Activated CD4-positive, alpha-beta T cell treated with anti-CD3 and anti-CD28 coated beads, Interleukin-2, amount 50 U/mL, for 1 hour (primary cell): ENCODE measurements around the gene C6orf89.

Source experiments
- DNase-seq: peaks from one replicate; pipeline ENCODE4 v3.0.0-alpha.2; 2020

C6orf89 gene

DNA sequence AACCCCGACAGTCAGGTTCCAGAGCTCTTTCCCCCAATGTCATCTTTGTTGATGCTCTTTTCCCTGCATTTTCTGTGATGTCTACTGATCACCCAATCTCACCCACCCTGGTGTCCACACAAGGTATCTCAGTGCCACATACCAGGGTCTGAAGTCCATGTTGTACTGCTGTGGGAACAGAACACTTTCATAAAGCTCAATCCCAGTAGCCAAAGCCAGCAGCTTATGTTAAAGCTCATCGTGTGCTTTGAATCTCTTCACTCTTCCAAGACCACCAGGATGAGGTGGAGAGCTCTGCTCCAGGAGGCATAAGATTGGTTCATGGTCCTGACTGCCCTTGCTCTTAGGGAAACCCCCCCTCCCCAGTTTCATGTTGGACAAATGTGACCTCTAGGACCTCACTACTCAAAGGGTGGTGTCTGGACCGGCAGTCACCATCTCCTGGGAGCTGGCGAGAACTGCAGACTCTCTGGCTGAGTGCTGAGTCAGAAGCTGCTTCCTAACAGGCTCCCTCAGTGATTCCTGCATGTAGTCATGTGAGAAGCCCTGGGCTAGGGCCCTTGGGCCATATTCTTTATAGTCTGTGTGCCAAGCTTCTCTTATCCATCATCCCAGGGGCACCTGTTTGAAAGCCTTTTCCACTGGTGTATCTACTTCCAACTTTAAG is 33.1 kb upstream of the C6orf89 start:
- DNase-seq = no peak

DNA sequence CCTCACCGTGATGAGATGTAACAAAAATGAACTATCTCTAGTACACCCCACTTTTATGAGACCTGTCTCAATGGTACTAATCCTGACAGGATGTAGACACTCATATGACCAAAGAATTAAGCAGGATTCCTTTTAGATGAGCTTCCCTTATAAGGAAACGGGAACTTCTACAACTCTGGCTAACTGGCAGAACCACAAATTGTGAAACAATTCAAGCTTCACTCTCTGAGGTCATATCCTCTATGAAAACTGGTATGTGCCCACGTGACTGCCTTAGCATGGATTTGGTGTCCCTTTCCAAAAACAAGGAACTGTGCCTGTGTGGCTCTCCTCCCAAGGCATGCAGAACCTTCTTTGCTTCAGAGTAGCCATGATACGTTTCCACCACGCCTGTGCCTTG is 32.4 kb upstream of the C6orf89 start:
- DNase-seq = no peak

DNA sequence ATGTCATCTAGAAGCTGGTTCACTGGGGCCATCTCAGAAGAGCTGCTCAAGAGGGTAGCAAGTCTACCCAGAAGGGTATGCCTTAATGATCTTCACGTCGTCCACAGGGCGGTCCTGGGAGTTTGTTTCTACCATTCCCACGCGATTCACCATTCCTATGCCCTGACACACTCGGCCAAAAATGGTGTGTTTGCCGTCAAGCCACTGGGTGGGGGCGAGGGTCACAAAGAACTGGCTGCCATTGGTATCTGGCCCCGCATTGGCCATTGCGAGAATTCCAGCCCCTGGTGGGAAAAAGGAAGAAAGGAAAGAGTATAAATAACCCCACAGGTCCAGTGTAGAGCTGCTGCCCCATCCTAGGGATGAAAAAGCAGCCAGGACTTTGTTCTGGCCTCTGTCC is 30.0 kb upstream of the C6orf89 start:
- no peak for DNase-seq

DNA sequence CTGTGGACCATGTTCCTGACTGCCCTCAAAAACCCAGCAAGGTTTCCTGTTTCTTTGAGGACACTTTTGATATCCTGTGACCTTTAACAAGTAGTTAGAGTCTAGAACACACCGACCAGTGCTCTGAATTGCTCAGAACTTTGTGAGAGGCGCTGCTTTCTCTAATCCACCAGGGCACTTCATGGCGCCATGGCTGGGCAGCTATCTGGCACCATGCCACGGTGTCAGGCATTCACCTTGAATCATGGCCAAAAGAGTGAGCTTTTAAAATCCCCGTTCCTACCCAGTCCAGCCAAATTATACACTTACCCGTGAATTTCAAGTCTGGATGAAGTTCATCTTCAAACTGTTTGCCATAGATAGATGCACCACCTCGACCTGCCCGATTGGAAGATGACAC is 29.5 kb upstream of the C6orf89 start:
- DNase-seq = no peak

DNA sequence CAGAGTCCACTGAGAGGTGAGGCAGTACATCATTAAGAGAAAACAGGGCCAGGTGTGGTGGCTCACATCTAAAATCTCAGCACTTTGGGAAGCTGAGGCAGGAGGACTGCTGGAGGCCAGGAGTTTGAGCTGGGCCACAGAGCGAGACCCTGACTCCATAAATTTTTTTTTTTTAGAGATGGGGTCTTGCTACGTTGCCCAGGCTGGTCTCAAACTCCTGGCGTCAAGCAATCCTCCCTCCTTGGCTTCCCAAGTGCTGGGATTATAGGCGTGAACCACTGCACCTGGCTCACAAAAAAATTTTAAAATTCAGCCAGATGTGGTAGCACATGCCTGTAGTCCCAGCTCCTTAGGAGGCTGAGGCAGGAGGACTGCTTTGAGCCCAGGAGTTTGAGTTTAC is 28.4 kb upstream of the C6orf89 start:
- no peak for DNase-seq

DNA sequence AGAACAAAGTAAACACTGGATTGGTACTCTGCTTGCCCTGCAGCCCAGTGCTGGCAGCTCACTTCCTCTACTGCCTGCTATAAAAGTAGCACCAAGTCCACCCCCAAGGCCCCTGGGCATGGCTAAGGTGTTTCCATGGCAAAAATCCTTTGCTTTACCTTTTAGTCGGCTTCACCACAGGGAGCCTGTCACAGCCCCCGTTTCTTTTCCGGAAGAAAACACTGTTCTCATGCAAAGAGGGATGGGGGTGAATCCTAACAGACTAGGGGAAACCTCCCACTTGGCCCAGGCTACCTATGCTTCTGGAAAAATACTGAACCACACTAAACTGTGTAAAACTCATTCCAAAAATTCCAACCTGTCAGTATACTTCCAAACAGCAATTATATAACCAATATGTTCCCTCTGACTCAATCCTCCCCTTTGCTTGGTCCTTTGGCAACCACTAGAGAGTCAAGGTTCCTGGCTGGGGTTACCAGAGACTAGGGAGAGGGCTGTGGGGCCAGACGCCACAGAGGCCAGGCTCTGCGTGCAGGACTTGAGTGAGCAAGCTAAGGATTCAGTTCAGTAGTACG is 27.3 kb upstream of the C6orf89 start:
- no peak for DNase-seq

DNA sequence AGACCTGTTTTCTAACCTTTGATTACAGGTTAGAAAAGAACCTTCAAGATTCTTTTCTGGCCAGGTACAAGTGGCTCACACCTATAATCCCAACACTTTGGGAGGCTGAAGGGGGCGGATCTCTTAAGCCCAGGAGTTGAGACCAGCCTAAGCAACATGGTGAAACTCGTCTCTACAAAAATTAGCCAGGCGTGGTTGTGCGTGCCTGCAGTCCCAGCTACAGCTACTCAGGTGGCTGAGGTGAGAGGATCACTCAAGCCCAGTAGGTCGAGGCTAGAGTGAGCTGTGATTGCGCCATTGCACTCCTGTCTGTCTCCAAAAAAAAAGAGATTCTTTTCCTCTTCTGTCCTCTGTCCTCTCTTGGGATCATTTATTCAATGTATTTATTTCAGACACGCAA is 25.6 kb upstream of the C6orf89 start:
- no peak for DNase-seq

DNA sequence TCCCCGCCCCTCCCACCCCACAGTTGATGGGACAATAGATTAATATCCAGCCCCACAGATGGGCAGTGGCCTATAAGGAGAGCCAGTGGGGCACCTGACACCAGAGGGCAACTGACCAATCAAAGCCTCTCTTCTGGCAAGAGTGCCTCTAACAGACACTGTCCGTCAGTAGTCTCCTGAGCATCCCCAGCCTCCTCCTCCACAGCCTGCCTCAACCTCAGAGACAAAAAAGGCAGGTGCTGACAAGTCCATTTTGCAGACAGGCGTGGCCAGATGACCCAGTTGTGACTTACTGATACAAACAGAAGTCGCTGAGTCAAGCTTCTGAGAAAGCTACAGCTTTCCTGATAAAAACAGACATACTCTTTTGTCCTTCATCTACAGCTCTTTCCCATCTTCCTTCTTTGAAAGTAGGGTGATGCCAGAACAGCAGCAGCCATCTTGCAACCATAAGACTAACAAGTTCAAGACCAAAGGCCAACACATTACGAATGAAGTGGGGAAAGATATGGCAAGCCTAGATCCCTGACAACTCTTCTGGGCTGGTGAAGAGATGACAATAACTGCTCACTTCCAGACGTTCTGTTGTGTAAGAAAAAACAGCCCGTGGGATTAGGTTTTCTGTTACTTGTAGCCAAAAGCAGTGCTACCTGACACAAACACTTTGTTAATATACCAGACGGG is 23.4 kb upstream of the C6orf89 start:
- DNase-seq = no peak

DNA sequence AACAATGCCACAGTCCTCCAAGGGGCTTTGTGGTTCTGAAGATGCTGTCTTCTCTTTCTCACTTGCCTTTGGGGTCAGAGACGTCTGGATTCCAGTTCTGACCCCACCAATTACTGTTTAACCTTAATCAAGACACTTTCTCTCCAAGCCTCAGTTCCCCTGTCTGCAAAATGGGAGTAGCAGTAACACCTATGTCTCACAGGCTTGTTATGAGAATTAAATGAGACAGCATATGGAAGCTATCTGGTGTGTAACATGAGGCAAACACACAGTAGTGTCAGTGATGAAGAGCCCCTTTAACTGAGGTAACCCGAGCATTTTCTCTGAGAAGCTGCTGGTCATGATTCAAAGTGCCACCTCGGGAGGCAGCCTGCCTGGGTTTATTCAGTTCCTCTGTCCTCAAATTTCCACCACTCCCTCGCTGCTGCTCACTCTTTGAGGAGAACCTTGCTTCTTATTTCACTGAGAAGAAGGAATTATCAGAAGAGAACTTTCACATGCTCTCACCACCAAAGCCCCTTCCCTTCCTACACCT is 22.8 kb upstream of the C6orf89 start:
- no peak for DNase-seq

DNA sequence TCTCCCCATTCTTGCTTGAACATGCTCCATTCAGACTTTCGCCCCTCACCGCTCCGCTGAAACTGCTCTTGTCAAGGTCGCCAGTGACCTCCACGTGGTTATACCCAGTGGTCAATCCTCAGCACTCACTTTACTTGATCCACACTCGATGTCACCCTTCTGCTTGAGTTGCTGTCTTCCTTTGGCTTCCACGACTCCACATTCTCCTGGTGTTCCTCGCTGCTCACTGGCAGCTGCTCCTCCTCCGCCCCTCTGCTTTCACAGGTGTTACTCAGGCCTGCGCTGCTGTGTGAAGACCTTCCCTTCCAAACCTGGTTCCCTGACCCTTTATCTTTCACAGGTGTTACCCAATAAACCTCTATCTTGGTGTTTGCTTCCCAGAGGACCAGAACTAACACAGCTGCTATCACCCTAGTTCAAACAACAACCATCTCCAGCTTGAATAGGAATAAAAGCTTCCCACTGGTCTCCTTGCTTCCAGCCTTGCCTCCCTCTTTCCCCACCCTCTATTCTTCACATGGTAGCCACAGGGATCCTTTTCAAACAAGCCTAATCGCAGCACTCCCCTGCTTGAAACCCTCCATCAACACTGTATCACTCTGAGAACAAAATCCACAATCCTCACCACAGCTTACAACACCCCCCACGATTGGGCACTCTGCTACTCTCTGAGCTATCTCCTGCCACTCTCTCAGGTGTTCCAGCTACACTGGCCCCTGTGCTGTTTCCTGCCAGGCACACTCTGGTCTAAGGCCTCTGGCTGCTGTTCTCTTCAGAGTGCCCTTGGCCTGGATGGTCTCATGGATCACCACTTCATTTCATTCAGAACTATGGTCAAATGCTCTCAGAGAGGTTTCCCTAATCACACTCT is 21.8 kb upstream of the C6orf89 start:
- DNase-seq = no peak

DNA sequence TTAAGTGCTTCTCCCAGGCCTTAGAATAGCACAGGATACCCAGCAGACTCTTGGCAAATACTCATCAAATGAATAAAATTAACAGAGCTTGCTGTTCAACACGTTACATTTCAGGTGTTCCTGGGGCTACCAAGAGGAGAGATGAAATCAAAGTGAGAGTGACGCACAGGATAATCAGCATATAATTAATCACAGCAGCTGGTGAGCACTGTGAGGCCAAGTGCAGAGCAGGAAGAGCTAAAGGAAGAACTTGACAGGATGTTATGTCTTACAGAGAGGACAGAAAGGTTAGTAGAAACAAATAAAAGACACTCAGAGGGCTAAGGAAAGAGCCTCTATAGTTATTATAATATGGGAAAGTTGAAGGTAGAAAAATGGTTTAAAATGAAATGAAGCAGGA is 19.9 kb upstream of the C6orf89 start:
- DNase-seq = no peak

DNA sequence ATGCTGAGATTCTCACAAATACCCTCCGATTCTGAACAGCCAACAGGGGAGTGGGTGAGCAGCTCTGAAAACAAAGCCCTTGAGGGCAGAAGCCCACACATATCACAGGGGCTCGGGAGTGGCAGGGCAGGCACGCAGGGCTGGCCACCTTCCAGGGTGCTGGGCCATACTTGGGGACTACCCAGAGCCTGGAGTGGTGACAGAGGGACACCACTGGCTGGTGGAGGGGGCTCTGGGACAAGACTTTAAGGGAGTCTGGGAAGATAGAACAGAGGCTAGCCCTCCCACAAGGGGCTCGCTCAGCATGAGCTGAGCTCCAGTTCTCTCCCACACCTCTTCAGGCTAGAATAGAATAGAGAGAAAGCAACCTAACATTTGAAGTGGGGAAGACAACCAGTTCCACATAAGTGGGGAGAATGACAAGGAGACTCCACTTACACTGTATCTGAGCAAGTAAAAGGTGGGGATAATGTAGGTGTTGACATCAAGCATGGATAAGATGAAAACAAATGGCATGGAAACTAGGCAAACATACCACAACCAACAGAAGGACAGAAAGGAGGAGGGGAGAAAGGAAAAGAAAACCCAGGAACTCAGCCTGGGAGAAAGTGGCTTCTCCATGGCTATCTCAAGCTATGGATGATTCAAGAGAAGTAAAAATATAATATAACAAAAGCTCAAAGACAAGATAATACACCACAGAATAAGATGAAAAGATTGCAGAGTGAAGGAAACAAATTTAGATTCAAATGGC is 18.1 kb upstream of the C6orf89 start:
- DNase-seq = no peak

DNA sequence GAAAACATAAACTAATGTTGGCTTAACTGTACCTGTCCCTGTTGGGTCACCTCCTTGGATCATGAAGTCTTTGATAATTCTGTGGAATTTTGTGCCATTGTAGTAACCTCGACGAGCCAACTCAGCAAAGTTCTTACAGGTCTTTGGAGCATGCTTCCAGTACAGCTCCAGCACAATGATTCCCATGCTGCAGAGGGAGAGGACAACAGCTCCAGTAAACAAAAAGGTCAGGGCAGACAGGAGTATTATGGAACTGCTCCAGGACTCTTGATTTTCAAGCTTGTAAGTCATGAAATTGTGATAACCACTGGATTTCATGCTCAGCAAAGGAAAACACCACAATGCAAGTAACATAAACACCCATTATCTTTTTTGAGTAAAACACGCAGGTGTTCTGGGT is 14.1 kb upstream of the C6orf89 start:
- no peak for DNase-seq

DNA sequence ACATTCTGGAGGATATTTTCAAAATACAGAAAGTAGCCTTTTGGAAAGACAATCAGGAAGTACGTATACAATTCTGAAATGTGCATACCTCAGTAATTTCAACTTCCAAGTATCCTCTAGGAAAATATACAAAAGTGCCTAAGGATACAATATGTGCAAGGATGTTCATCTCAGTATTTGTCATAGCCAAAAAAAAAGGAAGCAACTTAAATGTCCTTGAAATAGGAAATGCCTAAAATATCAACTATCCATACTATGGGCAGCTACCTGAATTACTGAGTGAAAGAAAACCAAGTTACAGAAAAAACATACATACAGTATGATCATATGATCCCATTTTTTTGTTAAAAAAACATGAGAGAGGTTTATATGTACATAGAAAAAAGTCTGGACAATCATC is 12.6 kb upstream of the C6orf89 start:
- no peak for DNase-seq

DNA sequence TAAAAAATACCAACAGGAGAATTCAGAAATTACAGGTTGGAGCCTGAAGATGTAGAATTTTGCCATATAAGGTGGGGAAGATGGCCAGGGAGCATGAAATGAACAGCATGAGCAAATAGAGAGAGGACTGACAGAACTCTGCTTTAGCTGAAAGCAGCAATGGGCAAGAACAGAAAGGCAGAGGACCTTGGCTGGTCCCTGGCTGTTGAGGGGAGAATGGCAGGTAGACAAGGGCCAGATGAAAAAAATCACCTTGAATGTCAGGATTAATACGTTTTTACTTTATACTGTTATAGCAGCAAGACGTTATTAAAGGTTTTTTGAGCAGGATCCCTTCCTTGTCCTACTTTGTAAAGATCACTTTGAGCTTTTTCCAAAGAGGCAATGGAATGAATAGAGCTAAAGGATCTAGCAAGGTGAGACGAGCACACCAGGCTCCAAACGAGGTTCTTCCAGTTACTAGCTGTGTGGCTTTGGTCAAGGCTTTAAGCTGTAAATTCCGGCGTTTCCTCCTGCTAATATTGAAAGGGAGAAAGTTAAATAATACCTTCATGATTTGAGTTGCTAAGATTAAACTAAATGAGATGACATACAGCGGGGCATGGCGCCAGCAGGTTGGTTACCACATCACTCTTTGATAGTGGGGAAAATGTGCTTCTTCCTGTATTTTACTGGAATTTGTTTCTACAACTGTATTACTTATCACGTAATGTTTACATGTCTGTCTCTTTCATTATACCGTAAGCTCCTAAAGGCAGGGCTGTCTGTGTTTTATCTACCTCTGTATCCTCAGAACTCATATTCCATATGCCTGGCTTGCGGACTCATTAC is 11.9 kb upstream of the C6orf89 start:
- no peak for DNase-seq

DNA sequence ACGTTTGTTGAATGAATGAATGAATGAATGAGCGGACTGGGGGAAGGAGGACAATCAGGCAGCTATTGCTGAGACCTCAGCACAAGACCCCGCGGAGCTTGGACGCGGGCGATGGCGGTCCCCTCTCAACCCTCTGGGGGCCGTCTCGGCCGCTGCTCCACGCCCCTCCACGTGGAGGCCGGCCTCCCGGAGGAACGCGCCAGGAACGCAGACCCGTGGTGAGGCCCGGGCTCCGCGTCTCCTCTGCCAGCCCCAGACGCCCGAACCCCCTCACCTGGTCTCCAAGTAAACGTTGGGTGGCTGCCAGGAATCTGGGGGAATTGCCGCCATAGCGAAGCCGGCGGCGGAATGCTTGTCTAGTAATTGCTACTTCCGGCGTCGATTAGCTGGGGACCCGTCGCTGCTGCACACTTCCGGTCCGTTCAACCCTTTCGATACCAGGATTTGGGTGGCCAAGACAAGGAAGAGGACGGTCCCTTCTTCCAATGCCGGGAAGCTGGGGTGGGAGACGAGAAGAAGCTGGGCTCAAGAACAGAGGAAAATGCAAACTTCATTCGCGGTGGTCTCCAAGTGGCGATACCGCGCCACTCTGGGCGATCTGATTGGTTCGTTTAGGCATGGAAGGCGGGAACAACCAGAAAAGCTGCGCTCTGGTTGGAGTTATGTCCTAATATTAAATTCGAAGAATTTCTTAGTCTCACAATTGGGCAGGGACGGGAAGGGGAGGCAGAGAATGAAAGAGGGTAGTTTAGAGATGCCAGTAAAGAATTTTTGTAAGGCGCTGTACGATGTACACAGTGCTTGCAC is 11.1 kb upstream of the C6orf89 start, which contains the start of gene PPIL1:
Gene PPIL1 (minus strand): TSS at position 361 of the 807 bp plus-strand sequence. CDS start 31 bp downstream, at position 330.
- peak; percentile 82 for DNase-seq

DNA sequence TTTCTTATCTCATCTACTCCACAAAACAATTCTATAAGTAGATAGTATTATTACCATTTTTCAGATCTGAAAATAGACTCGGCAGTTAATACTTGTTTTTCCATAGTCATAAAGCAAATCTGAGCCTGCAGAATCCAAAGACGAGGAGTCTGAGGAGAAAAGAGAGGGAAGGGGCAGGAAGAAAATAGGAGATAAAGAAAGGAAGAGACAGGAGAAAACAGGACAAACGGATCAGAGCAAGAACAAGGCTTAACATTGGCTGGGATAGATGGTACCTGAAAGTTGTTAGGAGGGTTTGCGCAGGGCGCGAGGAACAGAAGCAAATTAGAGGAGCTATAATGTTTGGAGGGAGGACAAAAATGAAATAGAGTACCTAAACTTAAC is 10.5 kb upstream of the C6orf89 start:
- DNase-seq = no peak

DNA sequence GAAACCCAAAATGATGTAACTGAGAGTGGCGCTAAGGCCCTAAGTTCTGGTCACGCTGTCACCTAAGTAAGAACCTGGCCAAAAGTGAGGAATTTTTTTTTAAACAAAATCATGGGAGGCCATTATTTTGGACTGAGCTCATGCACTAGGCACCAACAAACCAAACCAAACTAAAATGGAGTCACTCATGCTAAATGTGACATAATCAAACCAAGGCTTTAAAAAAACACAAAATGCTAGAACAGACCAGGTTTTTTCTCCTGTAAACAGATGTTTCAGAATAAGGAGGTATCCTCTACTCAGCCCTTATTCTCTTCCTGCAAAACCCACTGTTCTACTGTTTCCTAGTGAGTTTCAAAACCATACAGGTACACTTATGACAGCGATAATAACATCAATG is 1.1 kb upstream of the C6orf89 start:
- no peak for DNase-seq

DNA sequence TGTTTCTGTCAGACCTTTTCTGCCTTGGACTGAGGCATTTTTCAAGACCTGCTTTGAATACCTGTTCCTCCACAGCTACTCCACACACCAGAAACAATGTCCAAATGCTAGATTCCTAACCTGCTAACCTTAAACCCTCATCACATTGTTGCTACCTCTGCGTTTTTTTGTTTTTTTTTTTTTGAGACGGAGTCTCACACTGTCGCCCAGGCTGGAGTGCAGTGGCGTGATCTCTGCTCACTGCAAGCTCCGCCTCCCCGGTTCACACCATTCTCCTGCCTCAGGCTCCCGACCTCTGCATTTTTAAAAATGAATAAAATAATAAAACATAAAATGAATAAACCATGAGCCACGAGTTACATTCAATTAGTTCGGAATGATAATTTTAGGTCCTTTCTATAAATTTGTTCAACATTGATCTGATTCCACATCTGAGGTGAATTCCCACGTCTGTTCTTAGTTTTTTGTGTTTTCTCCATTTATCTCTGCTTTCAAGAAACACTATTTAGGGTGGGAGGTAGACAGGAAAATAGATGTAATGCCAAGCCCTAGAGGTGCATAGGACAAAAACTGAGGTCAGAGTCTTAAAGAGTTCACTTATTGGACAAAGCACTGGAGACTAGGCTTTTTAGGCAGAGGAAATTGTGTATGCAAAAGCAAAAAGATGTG is 1.3 kb downstream of the C6orf89 start:
- DNase-seq = no peak

DNA sequence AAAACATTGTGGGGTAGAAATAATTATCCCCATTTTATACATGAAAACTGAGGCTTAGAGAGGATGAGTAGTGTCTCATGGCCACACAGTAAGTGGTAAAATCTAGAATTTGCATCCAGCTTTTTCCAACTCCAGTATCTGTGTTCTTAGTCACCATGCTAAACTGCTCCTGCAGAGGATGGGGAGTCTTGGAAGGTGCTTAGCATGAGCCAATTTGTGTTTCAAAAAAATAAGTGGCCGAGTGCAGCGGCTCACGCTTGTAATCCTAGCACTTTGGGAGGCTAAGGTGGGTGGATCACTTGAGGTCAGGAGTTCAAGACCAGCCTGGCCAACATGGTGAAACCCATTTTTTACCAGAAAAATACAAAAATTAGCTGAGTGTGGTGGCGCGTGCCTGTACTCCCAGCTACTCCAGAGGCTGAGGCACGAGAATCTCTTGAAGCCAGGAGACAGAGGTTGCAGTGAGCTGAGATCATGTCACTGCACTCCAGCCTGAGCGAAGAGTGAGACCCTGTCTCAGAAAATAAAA is 2.4 kb downstream of the C6orf89 start:
- DNase-seq = no peak
